ENCODE measurements around the gene ANAPC4.

ANAPC4 gene

GRCh38 chr4:25356068-25356467 lies 21.0 kb upstream of the ANAPC4 start:
- WGBS (ENCODE audit: extremely low coverage, insufficient coverage, insufficient read length), result no CpG with 5 or more reads among the region's 2 CpGs
- Histone ChIP-seq H3K4me2 (ENCODE audit: low read length) (no peak overlapping the region), H4K12ac (ENCODE audit: low read depth, low read length) (no peak overlapping the region), H2AFZ (ENCODE audit: insufficient read depth, low read length, poor library complexity) (no peak overlapping the region), H3K4ac (ENCODE audit: low read depth, low read length) (no peak overlapping the region), H3K79me2 (ENCODE audit: control insufficient read depth, insufficient read depth, low read length, poor library complexity) (no peaks in the 10 kb centered on the region), H3K18ac (ENCODE audit: low read length) (no peak overlapping the region), H3K9me3 (ENCODE audit: insufficient read depth, low read depth, low read length) (peaks cover 7% of the 10 kb centered on the region), H2BK12ac (ENCODE audit: low read length) (no peak overlapping the region), H3K4me1 (ENCODE audit: control insufficient read depth in 1 of 2, insufficient read depth in 2 of 2, low read length in 2 of 2) (peaks cover 2% of the 10 kb centered on the region in 2 experiments), H3K79me1 (ENCODE audit: low read length) (no peaks in the 10 kb centered on the region), H3K23ac (ENCODE audit: low read length) (no peak overlapping the region), H3K27me3 (ENCODE audit: insufficient read depth, low read length) (no peaks in the 10 kb centered on the region), H2AK5ac (ENCODE audit: low read length) (no peak overlapping the region), H4K91ac (ENCODE audit: low read depth, low read length) (no peak overlapping the region), H3K9ac (ENCODE audit: low read length) (no peak overlapping the region), H3K14ac (ENCODE audit: low read length) (no peak overlapping the region), H2BK120ac (ENCODE audit: insufficient read depth, low read length, poor library complexity) (no peak overlapping the region), H4K8ac (ENCODE audit: low read depth, low read length) (no peak overlapping the region), H3K36me3 (ENCODE audit: control insufficient read depth in 1 of 2, insufficient read depth in 2 of 2, low read length in 2 of 2) (peaks cover 6 to 9% of the 10 kb centered on the region in 2 experiments), H3K4me3 (ENCODE audit: low read depth, low read length) (no peak overlapping the region), H2BK5ac (ENCODE audit: low read depth, low read length, poor library complexity) (no peak overlapping the region), H3K27ac (ENCODE audit: low read depth, low read length) (no peak overlapping the region)
- DNase-seq, result no peak

GRCh38 chr4:25358515-25359275 lies 18.4 kb upstream of the ANAPC4 start:
- Histone ChIP-seq H2AFZ (ENCODE audit: insufficient read depth, low read length, poor library complexity) (no peak overlapping the region), H3K23ac (ENCODE audit: low read length) (no peak overlapping the region), H3K4ac (ENCODE audit: low read depth, low read length) (no peak overlapping the region), H2BK12ac (ENCODE audit: low read length) (no peak overlapping the region), H3K18ac (ENCODE audit: low read length) (no peak overlapping the region), H4K12ac (ENCODE audit: low read depth, low read length) (no peak overlapping the region), H4K91ac (ENCODE audit: low read depth, low read length) (no peak overlapping the region), H2BK5ac (ENCODE audit: low read depth, low read length, poor library complexity) (no peak overlapping the region), H3K14ac (ENCODE audit: low read length) (no peak overlapping the region), H3K27ac (ENCODE audit: low read depth, low read length) (no peak overlapping the region), H3K27me3 (ENCODE audit: insufficient read depth, low read length) (no peaks in the 10 kb centered on the region), H2AK5ac (ENCODE audit: low read length) (no peak overlapping the region), H3K4me3 (ENCODE audit: low read depth, low read length) (peak overlapping the region; percentile 23), H3K79me1 (ENCODE audit: low read length) (no peaks in the 10 kb centered on the region), H3K9me3 (ENCODE audit: insufficient read depth, low read depth, low read length) (peaks cover 9% of the 10 kb centered on the region), H2BK120ac (ENCODE audit: insufficient read depth, low read length, poor library complexity) (no peak overlapping the region), H3K9ac (ENCODE audit: low read length) (no peak overlapping the region), H3K4me1 (ENCODE audit: control insufficient read depth in 1 of 2, insufficient read depth in 2 of 2, low read length in 2 of 2) (no peaks in the 10 kb centered on the region), H3K36me3 (ENCODE audit: control insufficient read depth in 1 of 2, insufficient read depth in 2 of 2, low read length in 2 of 2) (peaks cover 6 to 11% of the 10 kb centered on the region in 2 experiments), H4K8ac (ENCODE audit: low read depth, low read length) (no peak overlapping the region), H3K4me2 (ENCODE audit: low read length) (no peak overlapping the region), H3K79me2 (ENCODE audit: control insufficient read depth, insufficient read depth, low read length, poor library complexity) (no peaks in the 10 kb centered on the region)
- WGBS (ENCODE audit: extremely low coverage, insufficient coverage, insufficient read length), result no CpG with 5 or more reads among the region's 14 CpGs
- no peak for DNase-seq

- no peak overlapping the region for H3K23ac ChIP-seq (ENCODE audit: low read length)
- no peaks in the 10 kb centered on the region for H3K4me1 ChIP-seq (ENCODE audit: control insufficient read depth in 1 of 2, insufficient read depth in 2 of 2, low read length in 2 of 2)
- no peak overlapping the region for H3K4me3 ChIP-seq (ENCODE audit: low read depth, low read length)
- H4K12ac ChIP-seq (ENCODE audit: low read depth, low read length), result no peak overlapping the region
- H2AFZ ChIP-seq (ENCODE audit: insufficient read depth, low read length, poor library complexity), result no peak overlapping the region
- H3K9me3 ChIP-seq (ENCODE audit: insufficient read depth, low read depth, low read length), result peaks cover 9% of the 10 kb centered on the region
- no peaks in the 10 kb centered on the region for H3K79me1 ChIP-seq (ENCODE audit: low read length)
- peaks cover 6 to 11% of the 10 kb centered on the region in 2 experiments for H3K36me3 ChIP-seq (ENCODE audit: control insufficient read depth in 1 of 2, insufficient read depth in 2 of 2, low read length in 2 of 2)
- no CpG with 5 or more reads among the region's 9 CpGs for WGBS (ENCODE audit: extremely low coverage, insufficient coverage, insufficient read length)
- no peak overlapping the region for H3K4me2 ChIP-seq (ENCODE audit: low read length)
- H2BK12ac ChIP-seq (ENCODE audit: low read length), result no peak overlapping the region
- H3K27me3 ChIP-seq (ENCODE audit: insufficient read depth, low read length), result no peaks in the 10 kb centered on the region
- H2BK5ac ChIP-seq (ENCODE audit: low read depth, low read length, poor library complexity), result no peak overlapping the region
- no peak overlapping the region for H3K14ac ChIP-seq (ENCODE audit: low read length)
- no peak for DNase-seq
- H4K8ac ChIP-seq (ENCODE audit: low read depth, low read length), result no peak overlapping the region
- H4K91ac ChIP-seq (ENCODE audit: low read depth, low read length), result no peak overlapping the region
- no peak overlapping the region for H3K9ac ChIP-seq (ENCODE audit: low read length)
- H2AK5ac ChIP-seq (ENCODE audit: low read length), result no peak overlapping the region
- H3K27ac ChIP-seq (ENCODE audit: low read depth, low read length), result no peak overlapping the region
- H2BK120ac ChIP-seq (ENCODE audit: insufficient read depth, low read length, poor library complexity), result peak overlapping the region; percentile 9
- no peaks in the 10 kb centered on the region for H3K79me2 ChIP-seq (ENCODE audit: control insufficient read depth, insufficient read depth, low read length, poor library complexity)
- H3K18ac ChIP-seq (ENCODE audit: low read length), result no peak overlapping the region
- no peak overlapping the region for H3K4ac ChIP-seq (ENCODE audit: low read depth, low read length)
Measured at GRCh38 chr4:25361253-25361652, 15.8 kb upstream of the ANAPC4 start.

GRCh38 chr4:25367004-25367621 lies 9.9 kb upstream of the ANAPC4 start:
- no peak overlapping the region for H3K4me3 ChIP-seq (ENCODE audit: low read depth, low read length)
- H3K9ac ChIP-seq (ENCODE audit: low read length), result no peak overlapping the region
- peak in 1 of 2 donors; percentile 74 for DNase-seq
- no peak overlapping the region for H4K8ac ChIP-seq (ENCODE audit: low read depth, low read length)
- WGBS (ENCODE audit: extremely low coverage, insufficient coverage, insufficient read length), result no CpG with 5 or more reads among the region's 2 CpGs
- no peak overlapping the region for H2AFZ ChIP-seq (ENCODE audit: insufficient read depth, low read length, poor library complexity)
- H2BK12ac ChIP-seq (ENCODE audit: low read length), result no peak overlapping the region
- peaks cover 0 to 1% of the 10 kb centered on the region in 2 experiments for H3K4me1 ChIP-seq (ENCODE audit: control insufficient read depth in 1 of 2, insufficient read depth in 2 of 2, low read length in 2 of 2)
- no peaks in the 10 kb centered on the region for H3K79me1 ChIP-seq (ENCODE audit: low read length)
- no peak overlapping the region for H3K23ac ChIP-seq (ENCODE audit: low read length)
- no peak overlapping the region for H3K14ac ChIP-seq (ENCODE audit: low read length)
- H2BK5ac ChIP-seq (ENCODE audit: low read depth, low read length, poor library complexity), result no peak overlapping the region
- no peak overlapping the region for H3K4ac ChIP-seq (ENCODE audit: low read depth, low read length)
- no peak overlapping the region for H3K18ac ChIP-seq (ENCODE audit: low read length)
- H3K4me2 ChIP-seq (ENCODE audit: low read length), result no peak overlapping the region
- no peak overlapping the region for H2BK120ac ChIP-seq (ENCODE audit: insufficient read depth, low read length, poor library complexity)
- H3K27ac ChIP-seq (ENCODE audit: low read depth, low read length), result no peak overlapping the region
- no peaks in the 10 kb centered on the region for H3K79me2 ChIP-seq (ENCODE audit: control insufficient read depth, insufficient read depth, low read length, poor library complexity)
- H2AK5ac ChIP-seq (ENCODE audit: low read length), result no peak overlapping the region
- H3K9me3 ChIP-seq (ENCODE audit: insufficient read depth, low read depth, low read length), result no peaks in the 10 kb centered on the region
- H4K12ac ChIP-seq (ENCODE audit: low read depth, low read length), result no peak overlapping the region
- H3K27me3 ChIP-seq (ENCODE audit: insufficient read depth, low read length), result no peaks in the 10 kb centered on the region
- no peak overlapping the region for H4K91ac ChIP-seq (ENCODE audit: low read depth, low read length)
- H3K36me3 ChIP-seq (ENCODE audit: control insufficient read depth in 1 of 2, insufficient read depth in 2 of 2, low read length in 2 of 2), result peaks cover 0 to 1% of the 10 kb centered on the region in 2 experiments
